GM21515 (cell line): ENCODE results near the gene NANP.
"Not testable (repeated sequence)": the region's sequence is repeated elsewhere in the genome, so short reads cannot be mapped to it uniquely, and the experiment has no call there.

ENCODE experiments used
- ATAC-seq: cut with Tn5 transposase; IDR thresholded peaks from one replicate; pipeline ENCODE4 v1.9.1; 2021; ENCODE audit not compliant: unreplicated experiment

The NANP gene

GRCh38 chr20:25608774-25609173, 15.0 kb downstream of the NANP start:
- no peak for ATAC-seq

DNA sequence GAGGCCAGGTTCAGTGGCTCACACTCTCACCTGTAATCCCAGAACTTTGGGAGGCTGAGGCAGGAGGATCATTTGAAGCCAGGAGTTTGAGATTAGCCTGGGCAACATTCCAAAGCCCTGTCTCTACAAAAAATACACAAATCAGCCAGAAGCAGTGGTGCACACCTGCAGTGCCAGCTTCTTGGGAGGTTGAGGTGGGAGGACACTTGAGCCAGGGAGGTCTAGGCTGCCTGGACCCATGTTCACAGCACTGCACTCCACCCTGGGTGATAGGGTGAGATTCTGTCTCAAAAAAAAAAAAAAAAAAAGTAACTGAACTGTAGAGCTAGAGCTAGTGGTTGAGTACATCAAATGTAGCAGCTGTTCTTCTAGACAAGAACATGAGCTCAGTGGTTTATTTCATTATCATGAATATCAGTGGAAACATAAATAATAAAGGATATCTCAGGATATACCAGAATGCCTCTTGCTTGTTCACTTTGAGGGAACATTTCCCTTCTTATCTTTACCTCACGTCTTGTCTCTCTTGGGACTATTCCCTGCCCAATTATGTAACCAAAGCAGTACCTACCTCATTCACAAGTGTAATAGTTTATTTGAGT, 17.6 kb downstream of the NANP start:
- no peak for ATAC-seq

DNA sequence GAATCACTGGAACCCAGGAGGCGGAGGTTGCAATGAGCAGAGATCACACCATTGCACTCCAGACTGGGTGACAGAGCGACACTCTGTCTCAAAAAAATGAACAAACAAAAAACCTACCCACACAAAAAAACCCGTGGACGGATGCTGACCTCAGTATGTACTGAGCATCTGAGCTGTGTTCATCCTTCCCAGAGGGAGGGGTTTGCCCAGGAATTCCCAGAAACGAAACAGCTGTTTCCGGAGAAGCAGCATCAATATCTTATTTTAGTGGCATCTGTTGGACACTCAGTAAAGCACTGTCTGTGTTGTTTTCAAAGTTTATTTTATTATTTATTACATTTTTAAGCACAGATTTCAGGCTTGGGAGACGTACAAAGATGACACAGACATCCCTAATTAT, 18.7 kb downstream of the NANP start:
- ATAC-seq, result no peak

- no peak for ATAC-seq
Observed at GRCh38 chr20:25604611-25605010, 19.2 kb downstream of the NANP start.

DNA sequence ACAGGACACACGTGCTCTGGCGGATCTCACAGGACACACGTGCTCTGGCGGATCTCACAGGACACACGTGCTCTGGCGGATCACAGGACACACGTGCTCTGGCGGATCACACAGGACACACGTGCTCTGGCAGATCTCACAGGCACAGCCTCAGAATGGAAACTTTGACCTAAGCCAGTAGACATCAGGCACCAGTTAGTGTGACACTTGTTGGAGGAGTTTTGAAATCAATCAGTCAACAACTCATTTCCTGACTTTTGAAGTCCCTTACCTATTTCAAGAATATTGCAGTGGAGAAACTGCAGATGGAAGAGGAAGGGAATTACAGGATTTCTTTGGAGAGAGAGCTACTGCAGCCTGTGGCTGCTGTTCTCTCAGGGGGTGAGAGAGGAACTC, 20.9 kb downstream of the NANP start:
- not testable (repeated sequence) for ATAC-seq

- not testable (repeated sequence) for ATAC-seq
Observed at GRCh38 chr20:25602191-25602913, 21.5 kb downstream of the NANP start.

- no peak for ATAC-seq
Observed at GRCh38 chr20:25601659-25602058, 22.2 kb downstream of the NANP start.

GRCh38 chr20:25600632-25601031, 23.2 kb downstream of the NANP start:
- ATAC-seq, result no peak

DNA sequence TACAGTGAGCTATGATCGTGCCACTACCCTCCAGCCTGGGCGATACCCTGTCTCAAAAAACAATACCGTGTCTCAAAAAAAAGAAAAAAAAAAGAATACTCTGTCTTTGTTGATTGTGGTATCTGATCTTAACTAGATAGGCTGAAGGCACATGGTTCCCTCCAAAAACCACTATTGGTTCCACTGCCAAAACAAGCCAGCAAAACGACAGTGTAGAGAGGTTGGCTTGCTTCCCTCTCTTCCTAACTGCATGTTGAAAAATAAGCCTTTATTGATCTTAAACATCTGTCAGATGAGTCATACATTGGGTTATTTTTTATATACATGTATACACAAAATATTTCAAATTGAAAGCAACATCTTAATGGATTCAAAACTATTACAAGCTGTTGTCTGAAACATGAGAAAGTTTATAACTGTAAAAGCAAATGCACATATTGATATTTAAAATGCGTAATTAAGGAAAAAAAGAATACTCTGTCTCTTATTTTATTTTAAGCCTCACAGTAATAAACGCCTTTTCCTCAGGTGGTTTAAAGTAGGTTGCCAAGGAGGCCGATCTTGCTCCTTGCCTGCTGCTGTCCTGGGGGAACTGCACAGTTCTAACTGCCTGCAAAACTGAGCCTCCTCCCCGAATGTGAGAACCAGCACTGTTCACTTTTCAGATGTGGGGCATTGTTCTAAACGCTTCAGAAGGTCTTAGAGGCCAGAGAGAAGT, 31.5 kb downstream of the NANP start:
- ATAC-seq, result no peak

DNA sequence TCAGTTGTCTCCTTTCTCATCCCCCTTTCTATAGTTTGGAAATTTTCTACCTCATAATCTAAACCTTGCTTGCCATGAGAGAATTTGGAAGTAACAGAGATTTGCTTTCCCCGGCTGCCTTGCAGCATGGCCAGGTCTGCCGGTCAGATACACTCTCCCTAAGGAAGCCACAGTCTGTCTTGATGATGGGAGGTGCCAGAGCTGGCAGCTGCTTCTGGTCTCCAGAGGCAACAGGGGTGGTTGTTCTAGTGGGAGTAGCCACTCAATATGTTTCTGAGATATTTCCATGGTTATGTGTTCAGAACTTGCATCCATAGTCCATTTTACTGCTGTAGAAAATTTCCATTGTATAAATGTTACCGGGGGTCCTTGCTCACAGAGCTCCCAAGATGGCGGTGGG, 33.0 kb downstream of the NANP start:
- ATAC-seq, result not testable (repeated sequence)

DNA sequence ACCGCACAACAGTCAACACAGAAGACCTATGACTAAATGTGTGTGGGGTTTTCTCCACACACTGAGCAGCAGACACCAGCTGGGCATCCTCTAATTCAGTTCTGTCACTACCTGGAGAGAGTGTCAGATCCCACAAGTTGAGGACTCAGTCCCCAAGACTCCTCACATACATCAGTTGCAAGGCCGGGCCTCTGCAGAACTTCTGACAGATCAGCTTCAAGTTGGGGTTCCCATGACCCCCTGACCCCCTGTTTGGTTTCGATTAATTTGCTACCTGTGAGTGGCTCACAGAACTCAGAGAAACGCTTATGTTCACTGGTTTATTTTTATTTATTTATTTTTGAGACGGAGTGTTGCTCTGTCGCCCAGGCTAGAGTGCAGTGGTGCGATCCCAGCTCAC, 35.3 kb downstream of the NANP start:
- ATAC-seq, result no peak

GRCh38 chr20:25587536-25587935, 36.3 kb downstream of the NANP start:
- ATAC-seq, result no peak

GRCh38 chr20:25586877-25587276, 36.9 kb downstream of the NANP start:
- no peak for ATAC-seq

DNA sequence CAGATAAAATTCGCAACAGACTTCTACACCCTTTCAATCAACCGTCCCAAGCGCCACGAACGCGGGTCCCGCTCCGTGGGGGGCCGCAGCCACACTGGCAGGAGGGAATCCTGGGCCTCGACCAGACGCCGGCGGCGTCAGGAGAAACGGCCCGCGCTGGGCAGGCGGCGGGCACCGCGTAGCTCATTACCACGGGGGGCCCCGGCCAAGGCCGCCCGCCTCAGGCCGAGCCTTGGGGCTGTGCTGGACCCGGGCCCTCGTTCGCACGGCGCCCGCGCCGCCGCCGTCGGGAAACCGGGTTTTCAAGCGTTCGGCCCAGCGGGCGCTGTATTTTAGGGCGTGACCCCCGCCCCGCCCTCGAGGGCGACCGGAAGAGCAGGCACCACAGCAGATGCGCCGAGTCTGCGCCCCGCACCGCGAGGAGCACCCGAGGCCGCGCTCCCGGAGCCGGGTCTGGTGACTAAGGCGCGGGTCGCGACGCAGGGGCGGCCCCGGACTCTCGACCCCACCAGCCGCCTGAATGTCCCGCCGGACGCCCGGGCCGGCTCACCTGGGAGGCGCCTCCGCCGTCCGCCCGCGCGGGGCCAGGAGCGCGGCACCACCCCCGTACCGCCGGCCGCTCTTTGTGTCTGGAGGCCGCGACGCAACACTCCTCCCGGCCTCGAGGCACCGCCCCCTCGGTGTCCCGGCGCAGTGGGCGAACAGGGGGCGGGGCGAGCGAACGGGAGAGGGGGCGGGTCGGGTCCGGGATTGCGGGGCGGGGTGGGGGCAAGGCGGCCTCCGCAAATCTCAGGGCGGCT, 38.7 kb downstream of the NANP start, which contains the start of gene NINL:
Gene NINL, minus strand, starts transcription at position 627 of the 800 bp plus-strand sequence. CDS start 58,944 bp downstream, outside the sequence.
- no peak for ATAC-seq

GRCh38 chr20:25583607-25584006, 40.2 kb downstream of the NANP start:
- not testable (repeated sequence) for ATAC-seq

DNA sequence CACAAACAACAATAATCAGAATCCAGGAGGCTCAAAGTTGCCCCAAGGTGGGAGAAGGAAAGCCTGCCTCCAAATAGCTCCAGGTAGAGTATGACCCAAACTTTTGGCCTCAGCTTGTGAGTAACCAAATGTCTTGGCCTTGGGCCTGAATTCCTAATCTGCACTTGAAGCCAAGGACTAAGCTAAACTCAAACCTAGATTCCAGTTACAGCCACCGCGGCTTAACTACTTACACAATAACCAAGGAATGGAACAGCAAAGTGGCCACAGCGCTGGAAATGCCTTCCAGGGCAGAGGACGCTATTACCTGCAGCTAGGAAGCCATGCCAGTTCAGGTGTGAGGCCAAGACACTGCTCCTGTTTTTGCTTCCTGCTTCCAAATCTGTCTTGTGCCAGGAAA, 43.1 kb downstream of the NANP start:
- no peak for ATAC-seq

DNA sequence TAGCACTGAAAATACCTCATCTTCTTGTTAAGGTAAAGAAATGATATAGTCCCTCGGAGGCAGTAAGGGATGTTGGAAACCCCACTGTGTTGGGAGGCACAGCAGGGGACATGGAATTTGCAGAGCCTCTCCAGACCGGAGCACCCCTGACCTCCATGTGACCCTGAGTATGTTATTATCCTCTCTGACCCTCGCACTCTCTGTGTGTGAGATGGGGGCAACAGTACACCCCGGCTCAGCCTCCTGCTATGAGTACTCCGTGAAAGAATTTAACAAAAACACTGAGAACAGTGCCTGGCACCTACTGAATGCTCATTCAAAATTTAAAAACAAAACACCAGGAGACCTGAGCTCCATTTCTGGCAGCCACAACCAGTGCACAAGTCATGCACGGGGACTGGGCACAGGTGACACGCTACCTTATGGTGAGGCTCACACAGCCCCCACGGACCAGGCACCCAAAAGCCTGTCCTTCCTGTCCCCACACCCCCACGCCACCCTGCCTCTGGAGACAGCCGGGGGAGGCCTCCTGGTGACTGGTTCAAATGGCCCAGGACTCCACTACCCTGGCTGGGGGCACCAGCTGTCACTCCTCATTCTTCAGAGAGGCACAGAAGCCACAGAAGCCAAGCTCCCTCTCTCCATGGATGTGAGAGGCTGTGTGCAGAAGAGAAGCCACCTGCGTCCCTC, 44.6 kb downstream of the NANP start:
- ATAC-seq, result no peak

DNA sequence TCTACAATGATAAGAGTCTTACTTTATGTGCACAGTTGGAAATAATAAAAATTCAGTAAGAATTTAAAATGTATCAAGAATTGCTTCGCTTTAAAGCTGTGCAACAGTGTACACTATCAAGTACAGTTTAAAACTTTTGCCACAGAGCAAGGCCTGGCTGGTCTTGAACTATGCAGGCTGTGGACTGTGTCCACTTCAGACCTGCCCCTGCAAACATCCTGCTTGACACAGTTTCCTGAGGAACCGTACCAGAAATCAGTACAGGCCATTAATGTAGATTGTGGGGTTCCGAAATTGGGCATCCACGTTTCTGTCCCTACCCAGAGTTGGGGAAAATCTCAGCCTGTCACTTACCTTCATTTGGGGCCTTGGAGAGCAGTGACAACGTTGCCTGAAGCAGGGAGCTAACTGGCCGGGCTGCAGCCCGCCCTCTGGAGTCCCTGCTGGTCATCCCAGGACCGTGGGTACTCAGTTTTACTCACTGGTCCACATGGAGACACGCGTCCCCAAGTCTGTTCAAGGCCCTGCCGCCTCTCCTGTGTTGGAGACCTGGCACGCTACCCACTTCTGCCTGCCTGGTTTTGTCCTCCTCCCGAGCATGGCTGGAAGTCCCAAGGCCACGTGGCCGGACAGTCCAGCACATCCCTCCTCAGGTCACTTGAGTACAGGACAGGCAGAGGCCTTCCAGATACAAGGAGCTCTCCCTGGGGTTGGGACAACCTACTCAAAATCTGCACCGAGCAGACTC, 46.9 kb downstream of the NANP start:
- no peak for ATAC-seq

DNA sequence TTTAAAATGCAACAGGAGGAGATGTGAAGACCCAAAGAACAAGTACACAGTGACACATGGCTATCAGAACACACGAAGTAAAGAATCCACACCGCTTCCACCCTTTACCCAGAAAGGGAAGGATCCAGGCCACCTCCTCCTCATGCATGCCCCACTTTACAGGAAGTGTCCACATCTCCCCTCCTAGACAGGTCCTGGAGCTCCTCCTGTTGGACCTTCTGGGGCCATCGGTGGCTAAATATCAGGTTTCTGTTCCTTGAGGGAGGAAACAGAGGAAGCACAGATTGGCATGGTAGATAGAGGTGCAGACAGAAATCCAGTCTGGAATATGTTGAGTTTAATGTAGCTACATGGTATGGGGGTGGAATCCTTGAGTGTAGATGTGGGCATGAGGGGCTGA, 49.4 kb downstream of the NANP start:
- no peak for ATAC-seq
